Measurements from ENCODE around the gene SMURF2.

- TF ChIP-seq GATA2 (IDR thresholded peaks at IDR 0.05; ENCODE audit: low read depth, low read length): no peak
- no peak for TF ChIP-seq GATA3 (IDR thresholded peaks at IDR 0.05; ENCODE audit: low read depth, low read length)
These were observed 163.6 kb downstream of the SMURF2 start for GRCh38 chr17:64498308-64499203.
